ENCODE results near the gene CHRNA5.

Gene CHRNA5

GRCh38 chr15:78620527-78621421 is 55.5 kb downstream of the CHRNA5 start, which contains the start of gene CHRNA3:
TSS of gene CHRNA3 (minus strand) at chr15:78620996. CDS start at chr15:78620794, 202 bp downstream.
- DNase-seq = no peak

DNA sequence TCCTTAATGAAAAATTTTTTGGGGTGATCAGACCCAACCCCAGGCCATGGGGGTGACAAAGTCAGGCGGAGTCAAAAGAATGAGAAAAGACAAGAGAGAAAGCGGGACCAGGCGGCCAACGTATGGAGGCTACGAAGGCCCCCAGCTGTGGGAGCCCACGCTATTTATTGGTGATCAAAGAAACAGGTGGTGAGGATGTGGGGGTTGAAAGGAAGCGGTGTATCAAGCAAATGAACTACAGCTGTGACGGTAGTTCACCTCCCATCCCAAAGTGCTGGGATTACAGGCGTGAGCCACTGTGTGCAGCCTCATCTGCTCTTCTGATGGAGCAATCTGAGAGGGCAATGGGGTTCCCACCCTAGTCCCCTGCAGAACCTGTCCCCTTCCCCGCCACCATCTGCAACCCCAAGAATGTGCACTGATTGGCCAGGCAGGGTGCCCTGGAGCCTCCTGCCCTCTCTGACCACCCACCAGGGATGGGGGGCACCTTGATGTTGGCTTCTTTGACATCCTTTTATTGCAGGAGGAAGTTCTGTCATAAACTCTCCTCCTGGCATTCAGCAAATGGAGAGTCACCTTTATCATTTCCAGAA is 56.6 kb downstream of the CHRNA5 start:
- DNase-seq = no peak

GRCh38 chr15:78623786-78624497 is 58.6 kb downstream of the CHRNA5 start:
- DNase-seq = no peak

DNA sequence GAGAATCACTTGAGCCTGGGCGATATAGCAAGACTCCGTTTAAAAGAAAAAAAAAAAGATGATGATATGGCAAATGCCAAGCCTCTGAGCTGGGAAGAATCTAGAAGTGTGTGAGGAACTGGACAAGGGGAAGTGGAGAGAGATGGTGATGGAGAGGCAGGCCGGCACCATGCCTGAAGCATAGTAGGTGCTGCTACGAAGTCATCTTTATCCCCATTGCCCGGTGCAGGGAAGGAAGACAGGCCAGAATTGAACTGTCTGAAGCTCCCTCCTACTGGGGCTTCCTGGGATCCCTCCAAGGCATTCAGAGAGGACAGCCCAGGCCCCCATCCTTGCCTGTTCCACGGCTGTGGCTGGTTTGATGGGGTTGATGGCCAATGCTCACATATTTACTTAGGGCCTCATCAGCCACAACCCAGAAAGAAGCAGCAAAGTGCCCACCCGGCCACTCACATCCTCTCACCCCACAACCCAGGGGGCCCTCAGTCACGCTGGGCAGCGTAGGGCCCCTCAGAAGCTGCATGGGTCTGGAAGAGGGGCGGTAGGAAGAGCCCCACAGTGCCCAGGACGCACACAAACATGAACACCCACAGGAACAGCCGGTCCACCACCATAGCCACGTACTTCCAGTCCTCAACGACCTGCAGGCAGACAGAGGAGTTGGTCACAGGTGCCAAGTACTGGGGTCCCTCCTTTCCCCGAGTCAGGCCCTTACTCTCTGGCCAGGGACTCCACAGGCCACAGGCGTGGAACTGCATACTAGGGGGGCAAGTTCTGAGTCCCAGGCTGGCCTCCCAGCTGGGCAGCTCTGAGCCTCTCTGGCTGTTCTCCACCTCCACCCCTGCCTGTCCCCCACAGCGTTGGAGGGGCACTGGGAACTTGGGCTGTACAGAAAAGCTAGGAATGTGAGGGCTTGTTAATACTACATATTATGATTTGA is 59.6 kb downstream of the CHRNA5 start:
- no peak for DNase-seq

- DNase-seq = no peak
Measured at GRCh38 chr15:78625606-78626280, 60.4 kb downstream of the CHRNA5 start.

GRCh38 chr15:78626381-78626995 is 61.2 kb downstream of the CHRNA5 start:
- no peak for DNase-seq

DNA sequence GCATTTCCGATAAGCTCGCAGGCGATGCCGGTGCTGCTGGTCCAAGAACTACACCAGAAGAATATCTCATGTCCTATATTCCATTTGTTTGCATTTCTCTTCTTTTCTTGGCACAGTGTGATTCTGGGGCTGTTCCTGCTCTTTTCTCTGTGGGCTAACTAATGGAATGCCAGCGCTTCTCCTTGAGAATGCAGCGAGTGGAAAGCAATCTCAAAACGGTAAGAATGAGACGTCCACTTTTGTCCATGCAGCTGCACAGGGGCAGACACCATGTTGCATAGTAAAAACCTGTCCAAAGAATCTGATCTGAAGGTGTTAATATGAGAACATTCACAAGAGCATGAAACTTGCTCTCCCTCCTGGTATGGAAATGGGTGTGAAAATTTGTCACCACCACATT is 62.0 kb downstream of the CHRNA5 start:
- DNase-seq = no peak

- DNase-seq = no peak
Measured at GRCh38 chr15:78628227-78628626, 62.9 kb downstream of the CHRNA5 start.

GRCh38 chr15:78629031-78629715 is 63.9 kb downstream of the CHRNA5 start:
- no peak for DNase-seq

GRCh38 chr15:78629716-78630065 is 64.4 kb downstream of the CHRNA5 start:
- DNase-seq = no peak

DNA sequence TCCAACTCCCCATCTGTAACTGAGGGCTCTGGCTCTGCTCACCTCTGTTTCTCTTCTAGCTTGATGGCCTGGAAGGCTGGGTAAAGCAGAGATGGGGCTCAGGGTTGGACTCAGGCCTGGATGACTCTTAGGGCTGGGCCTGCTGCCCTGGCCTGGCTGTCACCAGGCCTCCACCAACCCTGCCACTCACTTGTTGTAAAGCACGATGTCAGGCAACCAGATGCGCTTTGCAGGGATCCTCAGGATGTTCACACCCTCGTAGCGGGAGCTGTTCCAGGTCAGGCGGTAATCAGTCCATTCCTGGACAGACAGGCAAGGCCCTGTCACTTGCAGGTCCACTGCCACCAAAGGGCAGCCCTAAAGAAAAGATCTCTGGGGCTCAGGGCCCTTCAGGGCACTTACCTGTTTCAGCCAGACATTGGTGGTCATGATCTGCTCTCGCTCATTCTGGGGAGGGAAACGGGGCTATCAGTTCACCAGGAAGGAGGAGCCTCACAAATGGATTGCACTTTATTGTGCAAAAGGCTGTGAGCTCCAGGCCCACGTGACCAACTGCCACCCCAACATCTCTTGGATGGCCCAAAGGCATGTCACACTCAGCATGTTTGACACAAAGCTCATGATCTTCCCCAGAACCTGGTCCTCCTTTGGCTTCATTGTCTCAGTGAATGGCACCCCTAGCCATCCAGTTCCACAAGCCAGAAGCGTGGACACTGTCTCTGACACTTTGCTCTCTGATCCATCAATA is 65.7 kb downstream of the CHRNA5 start:
- no peak for DNase-seq

- DNase-seq = no peak
Measured at GRCh38 chr15:78633348-78633747, 68.0 kb downstream of the CHRNA5 start.

GRCh38 chr15:78634210-78635145 is 69.2 kb downstream of the CHRNA5 start:
- no peak for DNase-seq

GRCh38 chr15:78635346-78635745 is 70.0 kb downstream of the CHRNA5 start:
- DNase-seq = no peak

DNA sequence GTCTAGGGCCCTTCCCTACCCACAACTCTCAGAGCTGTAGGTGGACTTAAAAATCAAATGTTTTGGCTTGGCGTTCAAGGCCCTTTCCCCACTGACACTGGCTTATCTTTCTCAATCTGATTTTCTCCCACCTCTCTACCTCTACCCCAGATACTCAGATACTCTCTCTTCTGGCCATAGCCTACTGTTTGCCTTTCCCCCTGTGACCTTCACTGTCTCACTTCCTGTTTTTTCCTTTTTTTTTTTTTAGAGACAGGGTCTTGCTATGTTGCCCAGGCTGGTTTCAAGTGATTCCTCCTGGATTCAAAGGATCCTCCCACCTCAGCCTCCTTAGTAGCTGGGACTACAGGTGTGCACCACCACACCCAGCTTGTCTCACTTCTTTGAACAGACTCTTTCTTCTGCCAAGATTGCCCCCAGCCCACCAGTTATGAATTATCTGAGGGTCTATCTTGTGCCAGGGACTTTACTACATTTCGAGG is 71.1 kb downstream of the CHRNA5 start:
- no peak for DNase-seq

DNA sequence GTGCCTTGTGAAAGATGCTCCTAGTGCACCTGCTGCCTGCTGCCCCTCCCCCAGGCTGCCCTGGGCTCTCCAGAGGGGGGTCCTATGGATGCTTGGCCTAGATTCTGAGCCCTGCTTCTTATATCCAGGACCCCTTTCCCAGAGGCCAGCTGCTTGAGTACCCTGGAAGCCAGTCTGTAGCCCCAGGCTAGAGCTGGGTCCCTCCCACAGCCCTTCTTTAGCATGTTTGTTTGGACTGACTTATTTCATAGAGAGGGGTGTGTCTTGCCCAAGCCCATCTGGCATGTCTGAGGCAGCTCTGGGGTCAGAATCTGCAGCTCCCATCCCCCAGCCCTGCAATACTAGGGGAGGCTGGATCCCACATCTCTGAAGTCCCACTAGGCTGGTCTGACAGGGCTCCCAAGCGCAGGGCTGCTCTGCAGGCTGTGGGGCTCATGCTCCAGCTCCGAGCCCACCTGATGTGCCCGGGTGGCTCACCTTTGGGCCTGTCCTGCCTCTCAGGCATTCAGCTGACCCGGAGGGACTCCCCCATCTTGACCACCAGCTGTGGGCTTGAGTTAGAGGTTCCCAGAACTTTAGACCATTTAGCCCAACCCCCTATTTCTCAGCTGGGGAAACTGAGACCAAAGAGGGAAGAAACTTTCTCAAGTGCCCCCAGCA is 72.6 kb downstream of the CHRNA5 start:
- DNase-seq = no peak

- DNase-seq = peak in 5 of 6 experiments; percentile 2 to 40 (median 14)
Measured at GRCh38 chr15:78638658-78639314, 73.5 kb downstream of the CHRNA5 start.

Measured in stimulated activated naive CD4-positive, alpha-beta T cell (primary cell).